Stimulated activated CD4-positive, alpha-beta T cell treated with anti-CD3 and anti-CD28 coated beads, Interleukin-4, amount 100 ng/mL, for 24 hours (primary cell): ENCODE measurements around the gene SLC3A2.
"Not testable (repeated sequence)": the region's sequence is repeated elsewhere in the genome, so short reads cannot be mapped to it uniquely, and the experiment has no call there.

ENCODE experiments used
- DNase-seq: peaks from one replicate; pipeline ENCODE4 v3.0.0-alpha.2; 2020

SLC3A2 gene

DNA sequence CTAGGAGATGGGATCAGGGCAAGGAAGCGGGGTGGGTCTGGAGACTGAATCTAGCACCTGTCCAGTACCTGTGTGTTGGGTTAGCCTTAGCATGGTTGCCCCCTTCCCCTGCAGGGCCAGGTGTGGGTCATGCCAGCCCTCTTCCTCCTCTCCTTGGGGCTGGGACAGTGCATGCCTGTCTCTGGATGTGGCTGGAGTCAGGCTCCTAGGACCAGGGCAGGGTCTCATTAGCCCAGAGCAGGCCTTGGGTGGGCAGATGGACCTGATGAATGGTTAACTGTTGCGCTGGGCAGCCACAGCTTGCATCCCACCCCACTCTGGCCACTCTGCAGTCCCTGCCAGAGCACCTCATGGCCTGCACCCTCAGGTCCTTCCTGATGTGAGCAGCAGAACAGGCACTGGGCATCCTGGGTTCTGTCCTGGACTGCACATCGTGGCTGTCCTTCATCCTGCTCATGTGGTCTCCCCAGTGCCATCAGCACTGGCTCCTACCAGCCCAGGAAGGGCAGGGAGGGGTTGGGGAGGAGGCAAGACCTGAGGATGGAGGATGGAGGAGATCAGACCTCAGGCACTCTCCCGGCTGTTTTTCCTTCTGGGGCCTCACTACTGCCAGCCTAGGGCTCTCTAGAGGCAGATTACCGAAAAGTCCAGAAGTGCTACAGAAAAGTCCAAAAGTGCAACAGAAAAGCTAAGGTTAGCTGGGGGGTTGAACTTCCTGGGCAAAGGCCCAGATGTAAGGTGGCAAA is 53.2 kb downstream of the SLC3A2 start:
- DNase-seq = no peak

DNA sequence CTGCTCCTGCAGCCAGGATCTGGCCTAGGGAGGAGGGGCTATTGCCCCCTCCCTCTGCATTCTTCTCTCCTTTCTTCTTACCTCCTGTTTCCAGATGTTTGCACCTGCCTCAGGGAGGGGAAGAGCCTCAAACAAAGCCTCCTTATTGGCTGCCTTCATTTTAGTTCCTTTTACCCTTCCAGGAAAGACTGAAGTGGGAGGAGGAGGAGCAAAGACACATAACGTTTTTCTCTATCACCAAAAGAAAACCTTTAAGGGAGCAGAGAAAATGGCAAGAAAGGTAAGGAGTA is 53.7 kb downstream of the SLC3A2 start:
- DNase-seq = no peak

DNA sequence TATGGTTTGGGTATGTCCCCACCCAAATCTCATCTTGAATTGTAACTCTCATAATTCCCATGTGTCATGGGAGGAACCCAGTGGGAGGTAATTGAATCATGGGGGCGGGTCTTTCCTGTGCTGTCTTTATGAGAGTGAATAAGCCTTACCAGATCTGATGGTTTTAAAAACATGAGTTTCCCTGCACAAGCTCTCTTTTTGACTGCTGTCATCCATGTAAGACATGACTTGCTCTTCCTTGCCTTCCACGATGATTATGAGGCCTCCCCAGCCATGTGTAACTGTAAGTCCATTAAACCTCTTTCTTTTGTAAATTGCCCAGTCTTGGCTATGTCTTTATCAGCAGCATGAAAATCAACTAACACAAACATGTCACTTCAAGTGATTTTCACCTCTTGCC is 56.8 kb downstream of the SLC3A2 start:
- not testable (repeated sequence) for DNase-seq
